Activated T-cell treated with anti-CD3 and anti-CD28 coated beads for 24 hours (primary cell): Measurements from ENCODE around the gene WNT10A.

Experiments used
- DNase-seq: peaks from one replicate; pipeline ENCODE4 v3.0.0-alpha.2; 2020; ENCODE audit warnings: low read depth

Gene WNT10A

GRCh38 chr2:218857371-218858137 lies 23.1 kb upstream of the WNT10A start:
- no peak for DNase-seq

GRCh38 chr2:218858138-218858445 lies 22.6 kb upstream of the WNT10A start:
- DNase-seq: no peak

GRCh38 chr2:218858671-218859555 lies 21.7 kb upstream of the WNT10A start:
- DNase-seq: no peak

GRCh38 chr2:218859556-218859987 lies 21.1 kb upstream of the WNT10A start, which contains the start of gene WNT6:
Gene WNT6, plus strand, starts transcription at chr2:218859805. Its CDS starts 233 bp downstream, at chr2:218860038.
- DNase-seq: no peak

- no peak for DNase-seq
These were observed 20.4 kb upstream of the WNT10A start for GRCh38 chr2:218859988-218860831.

- DNase-seq: no peak
These were observed 19.7 kb upstream of the WNT10A start for GRCh38 chr2:218860950-218861381.

GRCh38 chr2:218861645-218862318 lies 18.9 kb upstream of the WNT10A start:
- no peak for DNase-seq

- DNase-seq: no peak
These were observed 17.6 kb upstream of the WNT10A start for GRCh38 chr2:218863021-218863520.

- no peak for DNase-seq
These were observed 15.3 kb upstream of the WNT10A start for GRCh38 chr2:218865396-218865795.

GRCh38 chr2:218865999-218866398 lies 14.7 kb upstream of the WNT10A start:
- no peak for DNase-seq

GRCh38 chr2:218867900-218868299 lies 12.8 kb upstream of the WNT10A start:
- DNase-seq: no peak

- no peak for DNase-seq
These were observed 11.6 kb upstream of the WNT10A start for GRCh38 chr2:218869064-218869463.

- no peak for DNase-seq
These were observed 9.7 kb upstream of the WNT10A start for GRCh38 chr2:218870984-218871344.

- DNase-seq: no peak
These were observed 9.0 kb upstream of the WNT10A start for GRCh38 chr2:218871345-218872302.

- no peak for DNase-seq
These were observed 7.8 kb upstream of the WNT10A start for GRCh38 chr2:218872645-218873358.

- DNase-seq: no peak
These were observed 7.1 kb upstream of the WNT10A start for GRCh38 chr2:218873359-218874194.

- DNase-seq: no peak
These were observed 4.9 kb upstream of the WNT10A start for GRCh38 chr2:218875692-218876246.

GRCh38 chr2:218876562-218877219 lies 4.0 kb upstream of the WNT10A start:
- DNase-seq: peak; percentile 65
